GM18502 (cell line): Measurements from ENCODE around the gene GZMB.
A peak's percentile ranks its signal among the peaks of the same experiment; 100 is the strongest.
"Not testable (repeated sequence)": the region's sequence is repeated elsewhere in the genome, so short reads cannot be mapped to it uniquely, and the experiment has no call there.

Source experiments
- ATAC-seq: cut with Tn5 transposase; IDR thresholded peaks from one replicate; pipeline ENCODE4 v1.9.1; 2021; ENCODE audit warnings: mild to moderate bottlenecking; ENCODE audit not compliant: unreplicated experiment, poor library complexity

The GZMB gene

GRCh38 chr14:24632336-24632735 lies 1.7 kb downstream of the GZMB start:
- no peak for ATAC-seq

- no peak for ATAC-seq
Measured at GRCh38 chr14:24631749-24632335, 2.1 kb downstream of the GZMB start.

- ATAC-seq, result no peak
Measured at GRCh38 chr14:24630872-24631477, 3.0 kb downstream of the GZMB start.

GRCh38 chr14:24630087-24630871 lies 3.7 kb downstream of the GZMB start:
- ATAC-seq, result no peak

GRCh38 chr14:24629521-24629920 lies 4.5 kb downstream of the GZMB start:
- no peak for ATAC-seq

- no peak for ATAC-seq
Measured at GRCh38 chr14:24613747-24614146, 20.2 kb downstream of the GZMB start.

GRCh38 chr14:24613241-24613640 lies 20.7 kb downstream of the GZMB start:
- no peak for ATAC-seq

- ATAC-seq, result no peak
Measured at GRCh38 chr14:24612196-24612595, 21.8 kb downstream of the GZMB start.

GRCh38 chr14:24609655-24610344 lies 24.2 kb downstream of the GZMB start, which contains the start of gene GZMH:
Gene GZMH, minus strand, starts transcription at chr14:24609685. Its CDS starts 72 bp downstream, at chr14:24609613.
- peak; percentile 54 for ATAC-seq

- no peak for ATAC-seq
Measured at GRCh38 chr14:24607635-24608514, 26.1 kb downstream of the GZMB start.

GRCh38 chr14:24607081-24607480 lies 26.9 kb downstream of the GZMB start:
- no peak for ATAC-seq

GRCh38 chr14:24606297-24606696 lies 27.7 kb downstream of the GZMB start:
- ATAC-seq, result no peak

- peak; percentile 87 for ATAC-seq
Measured at GRCh38 chr14:24605435-24606190, 28.4 kb downstream of the GZMB start.

GRCh38 chr14:24597403-24597802 lies 36.6 kb downstream of the GZMB start:
- no peak for ATAC-seq

GRCh38 chr14:24595073-24595808 lies 38.7 kb downstream of the GZMB start:
- ATAC-seq, result no peak

GRCh38 chr14:24591004-24591403 lies 43.0 kb downstream of the GZMB start:
- not testable (repeated sequence) for ATAC-seq

GRCh38 chr14:24584402-24584801 lies 49.6 kb downstream of the GZMB start:
- ATAC-seq, result not testable (repeated sequence)
